ENCODE measurements around the gene WIPF2.

DNA sequence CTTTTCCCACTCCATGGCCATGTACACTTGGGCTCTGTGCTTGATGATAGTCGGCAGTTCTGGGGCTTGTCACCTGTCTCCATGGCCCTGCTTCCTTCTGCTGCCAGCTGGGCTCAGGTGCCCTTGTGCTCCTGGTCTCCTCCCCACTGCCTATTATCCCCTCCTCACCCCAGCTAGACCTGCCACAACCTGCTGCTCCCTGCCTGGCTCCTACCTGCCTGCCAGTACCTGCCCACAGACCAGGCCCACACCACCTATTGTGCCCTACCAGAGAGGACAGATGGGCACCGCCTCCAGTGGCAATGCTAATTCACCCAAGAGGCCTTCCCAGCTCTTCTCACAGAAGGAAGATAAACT is 42.4 kb upstream of the WIPF2 start:
- TF ChIP-seq CTCF (IDR thresholded peaks at IDR 0.05) (no peak), EZH2 (IDR thresholded peaks at IDR 0.05; ENCODE audit: borderline replicate concordance, insufficient read depth, low read depth, low read length, poor library complexity, severe bottlenecking) (no peak)
